Effector memory CD4-positive, alpha-beta T cell (primary cell): ENCODE results near the gene CD81.
"Not testable (repeated sequence)": the region's sequence is repeated elsewhere in the genome, so short reads cannot be mapped to it uniquely, and the experiment has no call there.

Source experiments
- DNase-seq, 3 donors: peaks; one replicate each; pipeline ENCODE4 v3.0.0-alpha.2; 2020
- H3K27ac ChIP-seq: 2 replicates; pipeline ENCODE4 v1.7.0; 2013; ENCODE audit warnings: mild to moderate bottlenecking, low read length, moderate library complexity; ENCODE audit not compliant: insufficient read depth, poor library complexity, severe bottlenecking
- H3K27me3 ChIP-seq: replicated peaks from 2 replicates; pipeline ENCODE4 v1.7.0; 2013; ENCODE audit warnings: mild to moderate bottlenecking, low read length; ENCODE audit not compliant: insufficient read depth, control insufficient read depth, poor library complexity, severe bottlenecking
- H3K36me3 ChIP-seq: 2 replicates; pipeline ENCODE4 v1.7.0; 2013; ENCODE audit warnings: mild to moderate bottlenecking, low read length, moderate library complexity; ENCODE audit not compliant: control insufficient read depth, insufficient read depth
- H3K4me1 ChIP-seq: 2 replicates; pipeline ENCODE4 v1.7.0; 2013; ENCODE audit warnings: low read length, mild to moderate bottlenecking; ENCODE audit not compliant: control insufficient read depth, insufficient read depth, poor library complexity, severe bottlenecking
- H3K4me3 ChIP-seq: 2 replicates; pipeline ENCODE4 v1.7.0; 2013; ENCODE audit warnings: low read length, low read depth, mild to moderate bottlenecking; ENCODE audit not compliant: insufficient read depth, poor library complexity, severe bottlenecking
- H3K9me3 ChIP-seq: 2 replicates; pipeline ENCODE4 v1.7.0; 2013; ENCODE audit warnings: mild to moderate bottlenecking, low read length, moderate library complexity; ENCODE audit not compliant: control insufficient read depth

The CD81 gene

DNA sequence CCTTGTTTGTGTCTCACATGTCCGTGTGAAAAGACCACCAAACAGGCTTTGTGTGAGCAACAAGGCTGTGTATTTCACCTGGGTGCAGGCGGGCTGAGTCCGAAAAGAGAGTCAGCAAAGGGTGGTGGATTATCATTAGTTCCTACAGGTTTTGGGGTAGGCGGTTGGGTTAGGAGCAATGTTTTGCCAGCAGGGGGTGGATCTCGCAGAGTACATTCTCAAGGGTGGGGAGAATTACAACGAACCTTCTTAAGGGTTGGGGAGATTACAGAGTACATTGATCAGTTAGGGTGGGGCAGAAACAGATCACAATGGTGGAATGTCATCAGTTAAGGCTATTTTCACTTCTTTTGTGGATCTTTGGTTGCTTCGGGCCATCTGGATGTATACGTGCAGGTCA lies 38.4 kb upstream of the CD81 start:
- not testable (repeated sequence) for H3K4me1 ChIP-seq, H3K4me3 ChIP-seq, DNase-seq, H3K36me3 ChIP-seq, H3K27ac ChIP-seq, H3K27me3 ChIP-seq, H3K9me3 ChIP-seq

DNA sequence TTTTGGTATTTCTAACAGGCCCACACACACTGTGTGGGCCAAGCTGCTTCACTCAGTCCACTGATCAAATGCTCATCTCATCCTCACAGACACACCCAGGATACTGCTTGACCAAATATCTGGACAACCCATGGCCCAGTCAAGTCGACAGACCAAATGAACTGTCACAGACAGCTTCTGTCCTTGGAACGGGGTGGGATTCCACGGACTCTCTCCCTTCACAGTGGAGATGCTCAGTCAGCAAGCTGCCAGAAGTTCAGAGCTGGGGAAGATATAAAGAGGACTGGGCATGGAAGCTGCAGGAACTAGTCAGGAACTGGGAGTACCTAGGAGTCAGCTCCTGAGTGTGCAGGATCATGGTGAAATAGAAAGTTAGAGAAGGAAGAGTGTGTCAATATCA lies 34.6 kb upstream of the CD81 start:
- no peaks in the 10 kb centered on the region for H3K9me3 ChIP-seq
- no peaks in the 10 kb centered on the region for H3K4me1 ChIP-seq
- H3K27me3 ChIP-seq = no peaks in the 10 kb centered on the region
- H3K27ac ChIP-seq = no peak overlapping the region
- DNase-seq = no peak
- no peaks in the 10 kb centered on the region for H3K36me3 ChIP-seq
- H3K4me3 ChIP-seq = no peak overlapping the region

DNA sequence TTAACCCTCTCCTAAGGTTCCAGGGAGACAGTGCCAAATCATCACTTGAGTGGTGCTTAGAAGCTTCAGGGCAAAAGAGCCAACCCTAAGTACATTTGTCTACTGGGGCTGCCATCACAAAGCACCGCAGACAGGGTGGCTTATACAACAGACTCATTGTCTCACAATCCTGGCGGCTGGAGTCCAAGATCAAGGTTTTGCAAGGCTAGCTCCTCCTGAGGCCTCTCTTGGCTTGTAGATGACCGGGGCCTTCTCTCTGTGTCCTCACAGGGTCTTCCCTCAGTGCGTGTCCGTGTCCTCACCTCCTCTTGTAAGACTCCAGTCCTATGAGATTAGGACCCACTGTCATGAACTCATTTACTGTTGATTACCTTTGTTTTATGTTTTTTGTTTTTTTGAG lies 34.1 kb upstream of the CD81 start:
- no peaks in the 10 kb centered on the region for H3K9me3 ChIP-seq
- H3K36me3 ChIP-seq = no peaks in the 10 kb centered on the region
- H3K4me3 ChIP-seq = no peak overlapping the region
- no peaks in the 10 kb centered on the region for H3K4me1 ChIP-seq
- no peak for DNase-seq
- no peaks in the 10 kb centered on the region for H3K27me3 ChIP-seq
- H3K27ac ChIP-seq = no peak overlapping the region

DNA sequence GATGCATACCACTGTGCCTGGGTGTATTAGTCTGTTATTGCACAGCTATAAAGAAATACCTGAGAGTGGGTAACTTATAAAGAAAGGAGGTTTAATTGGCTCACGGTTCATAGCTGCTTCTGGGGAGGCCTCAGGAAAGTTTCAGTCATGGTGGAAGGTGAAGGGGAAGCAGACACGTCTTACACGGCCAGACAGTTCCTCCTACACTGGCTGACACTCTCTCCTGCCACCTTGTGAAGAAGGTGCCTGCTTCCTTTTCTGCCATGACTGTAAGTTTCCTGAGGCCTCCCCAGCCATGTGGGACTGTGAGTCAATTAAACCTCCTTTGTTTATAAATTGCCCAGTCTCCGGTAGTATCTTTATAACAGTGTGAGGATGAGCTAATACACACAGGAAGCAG lies 33.6 kb upstream of the CD81 start:
- H3K9me3 ChIP-seq = no peaks in the 10 kb centered on the region
- no peaks in the 10 kb centered on the region for H3K4me1 ChIP-seq
- H3K27me3 ChIP-seq = no peaks in the 10 kb centered on the region

DNA sequence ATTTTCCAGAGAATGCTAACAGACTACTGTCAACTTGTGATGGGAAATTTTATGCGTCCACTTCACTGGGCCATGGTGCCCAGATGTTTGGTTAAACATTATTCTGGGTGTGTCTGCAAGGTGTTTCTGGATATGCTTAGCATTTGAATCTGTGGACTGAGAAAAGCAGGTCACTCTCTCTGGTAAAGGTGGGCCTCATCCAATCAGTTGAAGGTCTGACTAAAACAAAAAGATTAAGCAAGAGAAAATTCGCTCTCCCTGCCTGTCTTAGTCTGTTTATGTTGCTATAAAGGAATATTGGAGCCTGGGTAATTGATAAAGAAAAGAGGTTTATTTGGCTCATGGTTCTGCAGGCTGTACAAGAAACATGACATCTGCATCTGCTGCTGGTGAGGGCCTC lies 32.1 kb upstream of the CD81 start:
- no peaks in the 10 kb centered on the region for H3K4me1 ChIP-seq
- DNase-seq = no peak
- no peaks in the 10 kb centered on the region for H3K9me3 ChIP-seq
- no peaks in the 10 kb centered on the region for H3K27me3 ChIP-seq
- no peaks in the 10 kb centered on the region for H3K36me3 ChIP-seq
- H3K4me3 ChIP-seq = no peak overlapping the region
- H3K27ac ChIP-seq = no peak overlapping the region

More for the DNA sequence above, 33.6 kb upstream of the CD81 start:
- Histone ChIP-seq H3K27ac (no peak overlapping the region), H3K36me3 (no peaks in the 10 kb centered on the region), H3K4me3 (no peak overlapping the region)
- no peak for DNase-seq

DNA sequence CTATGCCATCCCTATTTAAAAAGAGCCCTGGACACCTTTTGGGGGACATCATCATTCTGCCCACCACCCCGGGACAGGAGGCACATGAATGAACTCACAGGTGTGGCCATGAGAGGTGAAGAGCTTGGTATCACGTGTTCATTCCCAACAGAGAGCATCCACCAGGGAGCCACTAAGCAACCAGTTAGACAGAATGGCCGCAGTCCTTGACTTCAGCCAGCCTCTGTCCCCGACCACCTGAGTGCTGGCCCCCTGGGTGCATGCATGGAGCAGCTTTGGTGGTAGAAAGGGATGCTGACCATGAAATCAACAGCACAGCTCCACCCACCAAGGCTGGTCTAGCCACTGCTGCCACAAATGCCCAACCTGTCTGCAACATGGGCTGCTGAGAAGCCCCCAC lies 31.1 kb upstream of the CD81 start:
- Histone ChIP-seq H3K4me3 (no peak overlapping the region), H3K36me3 (no peaks in the 10 kb centered on the region), H3K27ac (no peak overlapping the region), H3K9me3 (no peaks in the 10 kb centered on the region), H3K27me3 (no peaks in the 10 kb centered on the region), H3K4me1 (no peaks in the 10 kb centered on the region)
- DNase-seq = no peak

DNA sequence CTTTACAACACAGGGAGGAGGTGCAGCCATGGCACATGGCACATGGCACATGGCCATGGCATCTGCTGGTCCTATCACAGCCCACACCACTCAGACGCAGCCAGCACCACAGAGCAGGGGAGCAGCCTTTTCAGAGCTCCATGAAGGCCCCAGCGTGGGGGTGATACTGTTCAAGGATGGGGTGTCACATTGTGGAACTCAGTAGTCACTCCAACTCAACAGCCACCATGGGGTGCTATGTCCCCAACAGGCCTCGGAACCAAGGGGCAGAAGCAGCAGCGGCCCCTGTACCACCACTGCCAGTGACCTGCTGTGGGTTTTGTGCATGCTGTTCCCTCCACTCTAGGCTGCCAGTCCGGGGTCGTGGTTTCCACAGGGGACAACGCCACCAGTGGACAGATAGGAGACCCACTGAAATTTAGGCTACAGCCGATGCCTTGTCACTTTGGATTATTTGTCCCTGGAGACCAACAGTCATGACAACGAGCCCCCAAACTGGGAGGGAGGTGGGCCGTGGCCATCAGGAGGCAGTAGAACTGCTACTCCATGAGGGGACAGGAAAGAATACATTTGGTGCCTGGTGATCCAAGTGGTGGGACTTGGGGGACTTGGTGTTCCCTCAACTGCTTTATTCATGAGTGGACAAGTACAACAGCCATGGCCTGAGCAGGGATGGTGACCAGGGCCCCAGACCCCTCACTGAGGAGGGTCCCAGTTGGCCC lies 30.4 kb upstream of the CD81 start:
- Histone ChIP-seq H3K4me1 (no peaks in the 10 kb centered on the region), H3K36me3 (no peaks in the 10 kb centered on the region), H3K9me3 (no peaks in the 10 kb centered on the region), H3K27me3 (no peaks in the 10 kb centered on the region), H3K27ac (no peak overlapping the region), H3K4me3 (no peak overlapping the region)
- no peak for DNase-seq

DNA sequence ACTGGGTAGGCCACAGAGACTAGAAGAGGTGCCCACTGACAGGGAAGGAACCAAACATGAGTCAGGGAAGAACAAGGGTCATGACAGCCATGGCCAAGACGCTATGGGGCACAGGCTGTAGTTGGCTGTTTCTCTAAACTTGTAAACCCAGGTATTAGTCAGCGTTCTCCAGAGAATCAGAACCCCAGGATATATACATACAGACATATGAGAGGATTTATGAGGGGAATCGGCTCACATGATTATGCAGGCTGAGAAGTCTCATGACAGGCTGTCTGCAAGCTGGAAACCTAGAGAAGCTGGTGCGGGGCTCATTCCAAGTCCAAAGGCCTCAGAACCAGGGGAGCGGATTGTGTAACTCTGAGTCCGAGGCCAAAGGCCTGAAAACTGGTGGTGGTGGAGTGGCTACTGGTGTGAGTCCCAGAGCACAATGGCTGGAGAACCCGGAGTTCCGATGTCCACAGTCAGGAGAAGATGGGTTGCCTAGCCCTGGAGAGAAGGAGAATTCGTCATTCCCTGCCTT lies 29.7 kb upstream of the CD81 start:
- Histone ChIP-seq H3K36me3 (no peaks in the 10 kb centered on the region), H3K4me1 (no peaks in the 10 kb centered on the region), H3K27me3 (no peaks in the 10 kb centered on the region), H3K9me3 (no peaks in the 10 kb centered on the region), H3K27ac (no peak overlapping the region), H3K4me3 (no peak overlapping the region)
- DNase-seq = no peak

DNA sequence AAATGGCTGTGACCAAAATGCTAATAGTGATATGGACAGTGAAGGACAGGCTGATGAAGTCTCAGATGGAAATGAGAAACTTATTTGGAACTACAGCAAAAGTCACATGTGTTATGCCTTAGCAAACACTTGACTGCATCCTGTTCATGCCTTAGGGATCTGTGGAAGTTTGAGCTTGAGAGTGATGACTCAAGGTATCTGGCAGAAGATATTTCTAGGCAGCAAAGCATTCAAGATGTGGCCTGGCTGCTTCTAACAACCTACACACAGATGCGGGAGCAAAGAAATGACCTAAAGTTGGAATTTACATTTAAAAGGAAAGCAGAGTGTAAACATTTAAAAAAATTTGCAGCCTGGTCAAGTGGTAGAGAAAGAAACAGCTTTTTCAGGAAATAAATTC lies 28.1 kb upstream of the CD81 start:
- no peaks in the 10 kb centered on the region for H3K4me1 ChIP-seq
- DNase-seq = no peak

DNA sequence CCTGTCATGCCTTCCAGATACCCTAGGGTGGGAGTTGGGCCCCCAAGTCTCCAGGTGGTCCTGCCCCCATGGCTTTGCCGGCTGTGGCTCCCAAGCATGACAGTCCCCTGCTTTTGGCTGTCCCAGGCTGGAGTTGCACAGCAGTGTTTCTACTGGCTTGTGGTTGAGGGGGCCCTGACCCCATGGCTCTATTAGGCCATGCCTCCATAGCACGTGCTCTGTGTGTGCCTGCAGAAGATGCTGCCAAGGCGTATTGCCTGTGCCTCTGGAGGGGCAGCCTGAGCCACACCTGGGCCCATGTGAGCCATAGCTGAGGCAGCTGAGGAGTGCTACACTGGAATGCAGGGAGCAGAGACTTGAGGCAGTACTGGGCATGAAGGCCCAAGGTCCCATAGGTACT lies 25.4 kb upstream of the CD81 start:
- DNase-seq = no peak
- no peaks in the 10 kb centered on the region for H3K9me3 ChIP-seq
- no peak overlapping the region for H3K27ac ChIP-seq
- H3K27me3 ChIP-seq = no peaks in the 10 kb centered on the region
- H3K4me3 ChIP-seq = no peak overlapping the region
- no peaks in the 10 kb centered on the region for H3K4me1 ChIP-seq
- no peaks in the 10 kb centered on the region for H3K36me3 ChIP-seq

More for the DNA sequence above, 28.1 kb upstream of the CD81 start:
- H3K4me3 ChIP-seq = no peak overlapping the region
- no peaks in the 10 kb centered on the region for H3K27me3 ChIP-seq
- H3K36me3 ChIP-seq = no peaks in the 10 kb centered on the region
- H3K9me3 ChIP-seq = no peaks in the 10 kb centered on the region
- no peak overlapping the region for H3K27ac ChIP-seq
